ENCODE results near the gene CLNK.
"Not testable (repeated sequence)": the region's sequence is repeated elsewhere in the genome, so short reads cannot be mapped to it uniquely, and the experiment has no call there.

DNA sequence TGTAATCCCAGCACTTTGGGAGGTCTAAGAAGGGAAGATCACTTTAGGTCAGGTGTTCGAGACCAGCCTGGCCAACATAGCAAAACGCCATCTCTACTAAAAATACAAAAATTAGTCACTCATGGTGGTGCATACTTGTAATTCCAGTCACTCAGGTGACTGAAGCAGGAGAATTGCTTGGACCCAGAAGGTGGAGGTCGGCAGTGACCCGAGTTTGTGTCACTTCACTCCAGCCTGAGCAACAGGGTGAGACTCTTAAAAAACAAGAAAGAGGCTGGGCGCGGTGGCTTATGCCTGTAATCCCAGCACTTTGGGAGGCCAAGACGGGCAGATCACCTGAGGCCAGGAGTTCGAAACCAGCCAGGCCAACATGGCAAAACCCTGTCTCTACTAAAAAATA is 69.6 kb downstream of the CLNK start:
- TF ChIP-seq ZNF12 (CRISPR knock-in tag; IDR thresholded peaks at IDR 0.05); ZNF720 (CRISPR knock-in tag; IDR thresholded peaks at IDR 0.05); PAWR (CRISPR knock-in tag; IDR thresholded peaks at IDR 0.05; ENCODE audit: borderline replicate concordance); SP1 (IDR thresholded peaks at IDR 0.05); SP1 (CRISPR knock-in tag; IDR thresholded peaks at IDR 0.05); CREB1 (IDR thresholded peaks at IDR 0.05); CREB1 (CRISPR knock-in tag; IDR thresholded peaks at IDR 0.05); ZNF776 (CRISPR knock-in tag; IDR thresholded peaks at IDR 0.05); HCFC1 (IDR thresholded peaks at IDR 0.05; ENCODE audit: low read depth, low read length); BHLHE40 (IDR thresholded peaks at IDR 0.05; ENCODE audit: low read length); MAX (IDR thresholded peaks at IDR 0.05); CHCHD3 (CRISPR knock-in tag; IDR thresholded peaks at IDR 0.05); SUZ12 (IDR thresholded peaks at IDR 0.05; ENCODE audit: low read depth, low read length); CBFB (CRISPR knock-in tag; IDR thresholded peaks at IDR 0.05): not testable (repeated sequence)
- TF ChIP-seq, protein P1, sequence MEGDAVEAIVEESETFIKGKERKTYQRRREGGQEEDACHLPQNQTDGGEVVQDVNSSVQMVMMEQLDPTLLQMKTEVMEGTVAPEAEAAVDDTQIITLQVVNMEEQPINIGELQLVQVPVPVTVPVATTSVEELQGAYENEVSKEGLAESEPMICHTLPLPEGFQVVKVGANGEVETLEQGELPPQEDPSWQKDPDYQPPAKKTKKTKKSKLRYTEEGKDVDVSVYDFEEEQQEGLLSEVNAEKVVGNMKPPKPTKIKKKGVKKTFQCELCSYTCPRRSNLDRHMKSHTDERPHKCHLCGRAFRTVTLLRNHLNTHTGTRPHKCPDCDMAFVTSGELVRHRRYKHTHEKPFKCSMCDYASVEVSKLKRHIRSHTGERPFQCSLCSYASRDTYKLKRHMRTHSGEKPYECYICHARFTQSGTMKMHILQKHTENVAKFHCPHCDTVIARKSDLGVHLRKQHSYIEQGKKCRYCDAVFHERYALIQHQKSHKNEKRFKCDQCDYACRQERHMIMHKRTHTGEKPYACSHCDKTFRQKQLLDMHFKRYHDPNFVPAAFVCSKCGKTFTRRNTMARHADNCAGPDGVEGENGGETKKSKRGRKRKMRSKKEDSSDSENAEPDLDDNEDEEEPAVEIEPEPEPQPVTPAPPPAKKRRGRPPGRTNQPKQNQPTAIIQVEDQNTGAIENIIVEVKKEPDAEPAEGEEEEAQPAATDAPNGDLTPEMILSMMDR (CRISPR knock-in tag; IDR thresholded peaks at IDR 0.05) = not testable (repeated sequence)
